ENCODE measurements around the gene RRAS2. TPM values are rescaled to one million over a fixed set of nuclear protein-coding genes. Genes with fewer than 3 reads are reported as not detected.

RRAS2 gene
- total RNA-seq, 1 donor from 2014 or later = 28.1 TPM

DNA sequence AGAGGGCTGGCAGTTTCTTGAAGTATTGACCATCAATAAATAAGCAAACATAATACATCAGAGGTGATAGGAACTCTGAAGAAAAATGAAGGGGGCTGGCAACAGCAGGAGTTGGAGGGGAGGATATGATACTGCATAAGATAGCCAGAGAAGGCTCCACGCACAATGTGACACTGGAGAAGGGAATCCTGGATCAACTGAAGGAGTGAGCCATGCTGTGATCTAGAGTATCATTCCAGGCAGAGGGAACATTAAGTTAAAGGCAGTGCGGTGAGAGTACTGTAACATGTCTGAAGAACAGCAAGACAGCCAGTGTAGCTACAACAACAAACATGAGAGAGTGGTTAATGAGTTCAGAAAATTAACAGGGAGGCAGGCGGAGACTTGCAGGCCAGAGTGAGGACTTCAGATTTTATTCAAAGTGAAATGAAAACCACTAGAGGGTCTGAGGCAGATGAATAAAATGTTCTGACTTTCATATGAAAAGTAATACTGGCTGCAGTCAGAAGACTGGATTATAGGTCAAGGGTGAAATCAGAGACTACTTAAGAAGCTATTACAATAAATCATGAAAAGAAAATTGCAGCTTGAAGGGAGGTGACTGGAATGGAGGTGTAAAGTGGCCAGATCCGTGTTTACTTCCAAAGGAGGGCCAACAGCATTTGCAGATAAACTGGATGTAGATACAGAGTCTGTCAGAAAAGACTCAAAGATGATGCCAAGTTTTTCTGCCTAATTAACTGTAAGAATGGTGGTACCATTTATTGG, 49.4 kb downstream of the RRAS2 start:
- intact Hi-C loops (cut with DNase I) = no loop called here
- H3K36me3 ChIP-seq = no peaks in the 10 kb centered on the region
- H3K4me3 ChIP-seq = no peak overlapping the region
- H3K27me3 ChIP-seq = no peaks in the 10 kb centered on the region
- H3K27ac ChIP-seq = no peak overlapping the region
- no peak for DNase-seq (ENCODE audit: low spot score in 2 of 2)
- peaks cover 0 to 35% of the 10 kb centered on the region in 2 donors for H3K4me1 ChIP-seq
- TF ChIP-seq, protein P1, sequence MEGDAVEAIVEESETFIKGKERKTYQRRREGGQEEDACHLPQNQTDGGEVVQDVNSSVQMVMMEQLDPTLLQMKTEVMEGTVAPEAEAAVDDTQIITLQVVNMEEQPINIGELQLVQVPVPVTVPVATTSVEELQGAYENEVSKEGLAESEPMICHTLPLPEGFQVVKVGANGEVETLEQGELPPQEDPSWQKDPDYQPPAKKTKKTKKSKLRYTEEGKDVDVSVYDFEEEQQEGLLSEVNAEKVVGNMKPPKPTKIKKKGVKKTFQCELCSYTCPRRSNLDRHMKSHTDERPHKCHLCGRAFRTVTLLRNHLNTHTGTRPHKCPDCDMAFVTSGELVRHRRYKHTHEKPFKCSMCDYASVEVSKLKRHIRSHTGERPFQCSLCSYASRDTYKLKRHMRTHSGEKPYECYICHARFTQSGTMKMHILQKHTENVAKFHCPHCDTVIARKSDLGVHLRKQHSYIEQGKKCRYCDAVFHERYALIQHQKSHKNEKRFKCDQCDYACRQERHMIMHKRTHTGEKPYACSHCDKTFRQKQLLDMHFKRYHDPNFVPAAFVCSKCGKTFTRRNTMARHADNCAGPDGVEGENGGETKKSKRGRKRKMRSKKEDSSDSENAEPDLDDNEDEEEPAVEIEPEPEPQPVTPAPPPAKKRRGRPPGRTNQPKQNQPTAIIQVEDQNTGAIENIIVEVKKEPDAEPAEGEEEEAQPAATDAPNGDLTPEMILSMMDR (IDR thresholded peaks at IDR 0.05) = no peak
- H3K9me3 ChIP-seq = no peaks in the 10 kb centered on the region

DNA sequence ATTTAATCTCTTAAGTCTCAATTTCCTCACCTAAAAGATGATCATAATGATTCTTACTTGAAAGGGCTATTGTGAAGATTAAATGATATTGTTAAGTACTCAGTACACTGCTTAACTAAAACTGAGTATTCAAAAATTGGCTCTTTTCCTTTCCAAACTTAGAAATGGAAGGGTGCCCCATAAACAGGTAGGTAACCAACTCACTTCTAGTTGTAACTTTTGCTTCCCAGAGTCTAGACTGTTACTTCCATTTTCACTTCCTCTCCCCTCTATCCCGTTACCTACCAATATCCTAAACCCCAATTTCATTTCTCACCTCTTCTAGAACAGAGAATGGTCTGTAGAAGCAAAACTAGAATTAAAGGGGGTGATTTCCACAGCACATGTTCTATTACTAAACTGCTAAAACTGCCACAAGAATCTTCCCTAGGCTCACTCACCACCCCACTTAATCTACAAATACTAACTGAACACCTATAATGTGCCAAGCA, 50.0 kb downstream of the RRAS2 start:
- TF ChIP-seq, protein P1 (IDR thresholded peaks at IDR 0.05) = no peak
- H3K36me3 ChIP-seq = no peaks in the 10 kb centered on the region
- H3K4me3 ChIP-seq = no peak overlapping the region
- H3K27me3 ChIP-seq = no peaks in the 10 kb centered on the region
- DNase-seq (ENCODE audit: low spot score in 2 of 2) = no peak
- H3K27ac ChIP-seq = no peak overlapping the region
- intact Hi-C loops (cut with DNase I) = no loop called here
- peaks cover 0 to 34% of the 10 kb centered on the region in 2 donors for H3K4me1 ChIP-seq
- H3K9me3 ChIP-seq = no peaks in the 10 kb centered on the region

DNA sequence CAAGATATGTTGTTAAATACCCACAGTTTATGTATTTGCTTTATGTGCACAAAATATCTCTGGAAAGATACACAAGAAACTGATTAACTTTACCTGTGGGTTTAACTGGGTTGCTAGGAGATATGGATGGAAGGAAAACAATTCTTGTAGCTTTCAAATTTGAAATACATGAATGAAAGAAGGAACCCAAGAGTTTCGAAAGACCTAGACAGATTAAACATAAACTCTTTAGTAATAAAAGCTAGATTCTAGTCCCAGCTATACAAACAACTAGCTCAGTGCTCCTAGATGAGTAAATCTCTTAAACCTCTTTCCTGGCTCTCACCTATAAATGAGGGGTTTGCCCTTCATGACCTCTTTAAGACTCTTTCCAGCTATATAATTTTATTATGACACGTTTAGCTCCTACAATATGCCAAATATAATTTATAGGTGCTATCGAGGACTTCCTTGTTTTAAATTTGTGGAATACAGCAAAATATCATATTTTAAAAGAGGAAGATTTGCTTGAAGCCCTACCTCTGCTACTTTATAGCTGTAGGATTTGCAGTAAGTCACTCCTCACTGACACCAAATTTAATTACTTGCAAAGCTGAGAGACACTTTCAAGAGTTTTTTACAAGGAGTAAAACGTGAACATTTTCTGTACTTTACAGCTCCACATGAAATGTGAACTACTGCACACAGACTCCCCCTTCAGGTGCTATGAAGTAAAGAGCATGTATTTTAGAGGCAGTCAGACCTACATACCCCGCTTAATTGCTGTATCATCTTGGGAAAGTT, 50.7 kb downstream of the RRAS2 start:
- H3K36me3 ChIP-seq = no peaks in the 10 kb centered on the region
- intact Hi-C loops (cut with DNase I) = no loop called here
- DNase-seq (ENCODE audit: low spot score in 2 of 2) = no peak
- H3K4me1 ChIP-seq = peaks cover 0 to 30% of the 10 kb centered on the region in 2 donors
- no peaks in the 10 kb centered on the region for H3K27me3 ChIP-seq
- no peak overlapping the region for H3K4me3 ChIP-seq
- TF ChIP-seq, protein P1 (IDR thresholded peaks at IDR 0.05) = peak in 2 of 3 experiments; percentile 53 to 57
- no peak overlapping the region for H3K27ac ChIP-seq
- H3K9me3 ChIP-seq = no peaks in the 10 kb centered on the region

DNA sequence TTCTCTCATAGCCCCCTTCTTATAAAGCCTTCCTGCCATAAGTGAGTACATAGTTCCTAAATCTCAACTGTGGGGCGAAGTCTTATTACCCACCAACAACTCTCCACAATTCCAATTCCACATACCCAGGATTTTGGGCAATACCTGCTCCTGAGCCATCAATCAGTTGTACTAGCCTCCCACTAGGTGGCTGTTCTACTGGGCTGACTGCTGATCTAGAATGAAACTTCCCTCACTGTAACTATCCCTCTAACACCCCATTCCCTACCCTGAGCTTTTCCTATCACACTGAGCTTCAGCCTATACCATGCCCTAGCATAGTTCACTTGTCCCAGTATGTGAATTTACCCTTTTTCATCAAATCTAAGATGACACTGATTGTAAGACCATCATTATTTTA, 52.5 kb downstream of the RRAS2 start:
- DNase-seq (ENCODE audit: low spot score in 2 of 2) = no peak
- Histone ChIP-seq H3K27me3 (no peaks in the 10 kb centered on the region), H3K4me3 (no peak overlapping the region), H3K36me3 (no peaks in the 10 kb centered on the region), H3K4me1 (peaks cover 0 to 20% of the 10 kb centered on the region in 2 donors), H3K9me3 (no peaks in the 10 kb centered on the region), H3K27ac (no peak overlapping the region)
- TF ChIP-seq, protein P1 (IDR thresholded peaks at IDR 0.05) = no peak
- intact Hi-C loops (cut with DNase I) = no loop called here

DNA sequence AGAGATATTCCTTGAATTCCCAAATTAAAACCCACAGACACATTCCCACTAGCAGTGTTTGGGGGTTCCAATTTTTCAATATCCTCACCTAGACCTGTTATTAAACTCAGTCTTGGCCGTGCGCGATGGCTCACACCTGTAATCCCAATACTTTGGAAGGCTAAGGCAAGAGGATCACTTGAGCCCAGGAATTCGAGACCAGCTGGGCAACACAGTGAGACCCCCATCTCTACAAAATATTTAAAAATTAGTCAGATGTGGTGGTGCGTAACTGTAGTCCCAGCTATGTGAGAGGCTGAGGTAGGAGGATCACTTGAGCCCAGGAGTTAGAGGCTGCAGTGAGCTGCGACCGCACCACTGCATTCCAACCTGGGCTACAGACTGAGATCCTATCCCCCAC, 53.3 kb downstream of the RRAS2 start:
- peaks cover 3 to 17% of the 10 kb centered on the region in 2 donors for H3K4me1 ChIP-seq
- TF ChIP-seq, protein P1 (IDR thresholded peaks at IDR 0.05) = no peak
- H3K9me3 ChIP-seq = no peaks in the 10 kb centered on the region
- H3K27me3 ChIP-seq = no peaks in the 10 kb centered on the region
- intact Hi-C loops (cut with DNase I) = no loop called here
- H3K27ac ChIP-seq = no peak overlapping the region
- H3K36me3 ChIP-seq = no peaks in the 10 kb centered on the region
- DNase-seq (ENCODE audit: low spot score in 2 of 2) = no peak
- no peak overlapping the region for H3K4me3 ChIP-seq

All from ascending aorta (tissue), 2 donors.